HL-60 (cell line): ENCODE measurements around the gene ZSWIM3.

Source experiments
- DNase-seq, 2 experiments: peaks; one replicate each; pipeline ENCODE4 v3.0.0-alpha.2; 2010 to 2020; ENCODE audit warnings: low read depth in 1 of 2, low spot score in 1 of 2
- H3K27ac ChIP-seq: fragments of 250-450 bp; sonication (Bioruptor Pico); replicated peaks from 2 replicates; pipeline ENCODE4 v1.5.1; 2020; ENCODE audit warnings: mild to moderate bottlenecking, moderate library complexity
- H3K27me3 ChIP-seq: fragments of 250-450 bp; sonication (Bioruptor Pico); 2 replicates; pipeline ENCODE4 v1.5.1; 2021; ENCODE audit warnings: mild to moderate bottlenecking, moderate library complexity; ENCODE audit not compliant: insufficient read depth, poor library complexity, severe bottlenecking
- H3K4me3 ChIP-seq: replicated peaks from 2 replicates; pipeline ENCODE4 v1.5.1; 2011; ENCODE audit warnings: mild to moderate bottlenecking, control low read depth, low read length; ENCODE audit not compliant: insufficient read depth
- GABPA ChIP-seq: IDR thresholded peaks from 2 replicates; pipeline ENCODE4 v1.6.1; 2012; ENCODE audit warnings: low read depth
- POLR2AphosphoS5 ChIP-seq: IDR thresholded peaks from 2 replicates; pipeline ENCODE4 v1.6.1; 2012; ENCODE audit warnings: low read depth
- SPI1 ChIP-seq: IDR thresholded peaks from 2 replicates; pipeline ENCODE4 v1.6.1; 2012; ENCODE audit warnings: low read depth, mild to moderate bottlenecking, borderline replicate concordance
- TF ChIP-seq, protein P1 (sequence below): IDR thresholded peaks from 2 replicates; pipeline ENCODE4 v1.6.1; 2012; ENCODE audit warnings: low read depth; ENCODE audit not compliant: insufficient replicate concordance
- TF ChIP-seq, protein P2 (sequence below): IDR thresholded peaks from one replicate; pipeline ENCODE4 v1.5.1; 2011; ENCODE audit warnings: low read length, control low read depth, inconsistent platforms; ENCODE audit not compliant: insufficient read depth

The ZSWIM3 gene

DNA sequence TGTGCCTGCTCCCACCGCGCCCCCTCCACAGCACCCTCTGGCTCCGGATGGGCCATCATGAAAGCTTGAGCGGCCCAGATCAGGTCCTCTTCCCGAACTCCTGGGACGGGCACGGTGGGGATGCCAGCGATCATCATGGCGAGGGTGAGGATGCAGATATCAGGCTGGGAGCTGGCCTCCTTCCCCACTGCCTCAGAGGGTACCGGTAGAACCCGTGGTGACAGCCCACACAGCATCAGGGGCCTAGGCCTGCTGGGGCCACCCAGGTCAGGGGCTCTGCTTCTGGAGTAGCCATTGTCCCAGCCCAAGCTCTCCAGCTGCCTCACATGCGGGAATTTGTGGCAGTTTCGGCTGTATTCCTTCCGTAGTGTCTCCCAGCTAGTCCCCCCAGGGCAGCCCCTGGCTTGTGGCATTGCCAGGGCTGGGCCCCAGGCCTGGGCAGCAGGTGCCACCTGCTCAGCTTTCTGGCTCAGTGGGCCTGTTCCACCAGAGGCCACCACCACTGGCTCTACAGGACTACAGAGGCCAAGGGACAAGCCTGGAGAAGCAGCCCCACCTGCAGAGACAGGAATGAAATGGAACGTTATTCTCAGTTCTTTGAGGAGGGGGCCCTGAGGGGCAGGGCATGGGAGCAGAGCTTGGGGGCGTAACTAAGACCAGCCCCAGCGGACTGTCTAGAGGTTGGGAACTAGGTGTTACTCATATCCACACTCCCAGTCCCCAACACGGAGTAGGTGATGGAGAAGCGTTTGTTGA lies 29.4 kb downstream of the ZSWIM3 start:
- Histone ChIP-seq H3K27ac (no peak overlapping the region), H3K27me3 (no peaks in the 10 kb centered on the region), H3K4me3 (no peak overlapping the region)
- DNase-seq: no peak
- TF ChIP-seq, protein P1, sequence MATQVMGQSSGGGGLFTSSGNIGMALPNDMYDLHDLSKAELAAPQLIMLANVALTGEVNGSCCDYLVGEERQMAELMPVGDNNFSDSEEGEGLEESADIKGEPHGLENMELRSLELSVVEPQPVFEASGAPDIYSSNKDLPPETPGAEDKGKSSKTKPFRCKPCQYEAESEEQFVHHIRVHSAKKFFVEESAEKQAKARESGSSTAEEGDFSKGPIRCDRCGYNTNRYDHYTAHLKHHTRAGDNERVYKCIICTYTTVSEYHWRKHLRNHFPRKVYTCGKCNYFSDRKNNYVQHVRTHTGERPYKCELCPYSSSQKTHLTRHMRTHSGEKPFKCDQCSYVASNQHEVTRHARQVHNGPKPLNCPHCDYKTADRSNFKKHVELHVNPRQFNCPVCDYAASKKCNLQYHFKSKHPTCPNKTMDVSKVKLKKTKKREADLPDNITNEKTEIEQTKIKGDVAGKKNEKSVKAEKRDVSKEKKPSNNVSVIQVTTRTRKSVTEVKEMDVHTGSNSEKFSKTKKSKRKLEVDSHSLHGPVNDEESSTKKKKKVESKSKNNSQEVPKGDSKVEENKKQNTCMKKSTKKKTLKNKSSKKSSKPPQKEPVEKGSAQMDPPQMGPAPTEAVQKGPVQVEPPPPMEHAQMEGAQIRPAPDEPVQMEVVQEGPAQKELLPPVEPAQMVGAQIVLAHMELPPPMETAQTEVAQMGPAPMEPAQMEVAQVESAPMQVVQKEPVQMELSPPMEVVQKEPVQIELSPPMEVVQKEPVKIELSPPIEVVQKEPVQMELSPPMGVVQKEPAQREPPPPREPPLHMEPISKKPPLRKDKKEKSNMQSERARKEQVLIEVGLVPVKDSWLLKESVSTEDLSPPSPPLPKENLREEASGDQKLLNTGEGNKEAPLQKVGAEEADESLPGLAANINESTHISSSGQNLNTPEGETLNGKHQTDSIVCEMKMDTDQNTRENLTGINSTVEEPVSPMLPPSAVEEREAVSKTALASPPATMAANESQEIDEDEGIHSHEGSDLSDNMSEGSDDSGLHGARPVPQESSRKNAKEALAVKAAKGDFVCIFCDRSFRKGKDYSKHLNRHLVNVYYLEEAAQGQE: no peak
- TF ChIP-seq SPI1 (no peak), GABPA (no peak), POLR2AphosphoS5 (no peak)
- TF ChIP-seq, protein P2, sequence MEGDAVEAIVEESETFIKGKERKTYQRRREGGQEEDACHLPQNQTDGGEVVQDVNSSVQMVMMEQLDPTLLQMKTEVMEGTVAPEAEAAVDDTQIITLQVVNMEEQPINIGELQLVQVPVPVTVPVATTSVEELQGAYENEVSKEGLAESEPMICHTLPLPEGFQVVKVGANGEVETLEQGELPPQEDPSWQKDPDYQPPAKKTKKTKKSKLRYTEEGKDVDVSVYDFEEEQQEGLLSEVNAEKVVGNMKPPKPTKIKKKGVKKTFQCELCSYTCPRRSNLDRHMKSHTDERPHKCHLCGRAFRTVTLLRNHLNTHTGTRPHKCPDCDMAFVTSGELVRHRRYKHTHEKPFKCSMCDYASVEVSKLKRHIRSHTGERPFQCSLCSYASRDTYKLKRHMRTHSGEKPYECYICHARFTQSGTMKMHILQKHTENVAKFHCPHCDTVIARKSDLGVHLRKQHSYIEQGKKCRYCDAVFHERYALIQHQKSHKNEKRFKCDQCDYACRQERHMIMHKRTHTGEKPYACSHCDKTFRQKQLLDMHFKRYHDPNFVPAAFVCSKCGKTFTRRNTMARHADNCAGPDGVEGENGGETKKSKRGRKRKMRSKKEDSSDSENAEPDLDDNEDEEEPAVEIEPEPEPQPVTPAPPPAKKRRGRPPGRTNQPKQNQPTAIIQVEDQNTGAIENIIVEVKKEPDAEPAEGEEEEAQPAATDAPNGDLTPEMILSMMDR: no peak

DNA sequence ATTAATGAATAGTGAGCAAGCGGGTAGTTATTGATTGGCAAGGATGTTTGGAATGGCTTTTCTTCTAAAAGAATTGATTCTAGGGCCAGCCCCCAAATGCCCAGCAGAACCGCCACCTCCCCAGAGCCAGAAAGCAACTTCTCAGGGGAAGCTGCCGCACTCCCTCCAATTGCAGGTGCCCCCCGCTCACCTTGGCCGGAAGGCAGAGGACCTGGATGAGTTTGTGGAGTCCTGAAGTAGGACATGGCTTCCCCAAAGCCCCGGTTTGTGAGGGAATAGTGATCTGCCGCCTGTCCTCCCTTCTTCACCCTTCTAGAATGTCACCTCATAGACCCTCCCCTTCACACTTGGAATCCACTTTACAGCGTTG lies 29.9 kb downstream of the ZSWIM3 start, which contains the start of gene SPATA25:
SPATA25 (minus strand) TSS at position 277 of the 370 bp plus-strand sequence; CDS start at position 245, 32 bp downstream.
- Histone ChIP-seq H3K27ac (no peak within 1 kb of the TSS), H3K4me3 (no peak within 1 kb of the TSS), H3K27me3 (no peaks in the 10 kb centered on the region)
- TF ChIP-seq SPI1: no peak
- TF ChIP-seq GABPA: no peak
- TF ChIP-seq, protein P1: no peak
- no peak for TF ChIP-seq POLR2AphosphoS5
- TF ChIP-seq, protein P2: no peak
- no peak for DNase-seq

DNA sequence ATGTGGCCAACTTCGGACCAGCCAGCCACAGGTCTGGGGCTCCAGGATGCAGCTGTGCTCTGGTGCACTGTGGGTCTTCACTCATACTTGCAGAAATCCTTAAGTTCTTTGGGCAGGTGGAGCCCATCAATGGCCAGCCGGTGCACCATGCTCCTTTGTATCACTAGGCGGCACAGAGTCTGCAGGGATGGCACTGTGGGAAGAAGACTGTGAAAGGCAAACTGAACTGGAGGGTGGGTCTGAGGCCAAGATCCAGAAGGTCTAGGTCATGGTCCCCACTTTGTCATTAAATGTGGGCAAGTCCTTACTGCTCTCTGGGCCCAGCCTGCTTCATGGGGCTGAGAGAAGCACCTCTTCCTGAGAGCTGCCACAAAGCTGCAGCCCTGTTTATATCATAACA lies 31.3 kb downstream of the ZSWIM3 start:
- Histone ChIP-seq H3K4me3 (no peak overlapping the region), H3K27ac (no peak overlapping the region), H3K27me3 (no peaks in the 10 kb centered on the region)
- no peak for DNase-seq
- no peak for TF ChIP-seq GABPA
- no peak for TF ChIP-seq POLR2AphosphoS5
- TF ChIP-seq, protein P1: no peak
- TF ChIP-seq SPI1: no peak
- TF ChIP-seq, protein P2: no peak
